ENCODE results near the gene ACTRT2.

DNA sequence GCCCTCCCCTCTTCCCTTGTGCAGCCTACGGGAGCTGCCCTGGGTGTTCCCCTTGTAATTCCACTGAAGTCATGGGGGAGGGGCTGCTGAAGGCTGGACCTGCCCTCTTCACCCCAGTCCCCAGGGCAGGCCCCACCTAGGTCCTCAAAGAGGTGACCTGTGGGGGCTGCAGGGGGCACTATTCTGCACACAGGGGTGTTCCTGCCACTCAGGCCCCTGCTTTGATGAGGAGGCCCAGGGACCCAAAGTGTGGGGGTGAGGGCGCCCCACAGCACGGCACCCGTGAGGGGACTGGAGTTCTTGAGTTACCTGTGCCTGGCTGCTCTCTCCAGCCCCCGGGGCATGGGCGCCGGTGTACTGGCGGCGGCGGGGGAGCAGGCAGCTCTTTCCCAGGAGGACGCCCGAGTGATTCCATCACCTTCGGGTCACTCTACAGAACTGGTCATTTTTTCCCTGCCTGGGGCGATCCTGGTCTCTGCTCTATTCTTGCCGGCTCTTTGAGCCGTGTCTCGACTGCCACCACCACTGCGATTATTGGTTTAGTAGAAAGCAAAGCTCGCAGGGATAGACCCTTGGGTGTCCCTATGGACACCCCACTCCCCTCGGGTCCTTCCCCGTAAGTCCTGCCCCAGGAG, 40.8 kb downstream of the ACTRT2 start:
- TF ChIP-seq CTCF (IDR thresholded peaks at IDR 0.05; ENCODE audit: borderline replicate concordance, extremely low read depth, low read length, poor library complexity, severe bottlenecking) (no peak), EZH2 (IDR thresholded peaks at IDR 0.05; ENCODE audit: borderline replicate concordance, low read depth, low read length, severe bottlenecking) (no peak)
